ENCODE results near the gene HRK.

The HRK gene

DNA sequence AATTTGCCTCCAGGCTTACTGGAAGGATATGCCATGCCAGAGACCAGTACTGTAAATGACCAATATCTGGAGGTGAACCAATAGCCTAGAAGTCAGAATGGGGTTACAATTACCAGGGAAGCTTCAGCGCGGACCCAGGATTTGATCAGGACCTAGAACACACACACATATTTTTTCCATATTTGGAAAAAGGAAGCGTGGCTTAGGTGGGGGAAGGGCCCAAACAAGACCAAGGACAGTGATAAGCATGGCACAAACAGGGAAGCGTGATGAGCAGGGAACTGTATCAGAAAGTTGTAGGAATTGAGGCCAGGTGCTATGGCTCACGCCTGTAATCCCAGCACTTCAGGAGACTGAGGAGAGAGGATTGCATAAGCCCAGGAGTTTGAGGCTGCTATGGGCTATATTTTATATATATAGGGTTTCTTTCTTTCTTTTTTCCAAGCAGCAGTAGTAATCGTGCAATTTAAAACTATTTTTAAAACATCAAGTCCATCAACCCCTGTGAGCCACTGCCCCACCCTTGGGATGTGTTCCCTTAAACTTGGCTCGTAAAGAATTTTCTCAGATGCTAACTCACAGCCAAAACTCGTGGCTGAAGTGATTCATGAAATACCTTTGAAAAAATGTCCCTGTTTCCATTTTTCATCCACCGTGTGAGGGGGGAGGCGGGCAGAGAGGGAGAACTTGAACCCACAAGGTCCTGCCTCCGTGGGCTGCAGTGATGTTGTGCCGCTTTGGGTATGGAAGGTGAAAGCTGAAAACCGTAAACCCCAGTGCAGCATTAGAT lies 16.7 kb downstream of the HRK start:
- no peak for DNase-seq

- no peak for DNase-seq
These were observed 17.9 kb downstream of the HRK start for GRCh38 chr12:116863275-116863767.

DNA sequence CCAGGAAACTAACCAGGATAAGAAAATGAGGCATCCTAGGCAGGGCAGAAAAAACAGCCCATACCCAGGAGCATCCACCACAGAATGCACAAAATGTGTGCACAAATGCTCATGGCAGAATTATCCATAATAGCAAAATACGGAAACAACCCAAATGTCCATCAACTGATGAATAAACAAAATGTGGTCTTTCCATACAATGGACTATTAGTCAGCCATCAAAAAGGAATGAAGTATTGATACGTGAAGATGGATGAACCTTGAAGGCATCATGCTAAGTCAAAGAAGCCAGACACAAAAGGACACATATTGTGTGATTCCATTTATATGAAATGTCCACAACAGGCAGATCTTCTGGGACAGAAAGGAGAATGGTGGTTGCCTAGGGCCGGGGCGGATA lies 19.1 kb downstream of the HRK start:
- no peak for DNase-seq

- no peak for DNase-seq
These were observed 19.9 kb downstream of the HRK start for GRCh38 chr12:116861320-116861719.

DNA sequence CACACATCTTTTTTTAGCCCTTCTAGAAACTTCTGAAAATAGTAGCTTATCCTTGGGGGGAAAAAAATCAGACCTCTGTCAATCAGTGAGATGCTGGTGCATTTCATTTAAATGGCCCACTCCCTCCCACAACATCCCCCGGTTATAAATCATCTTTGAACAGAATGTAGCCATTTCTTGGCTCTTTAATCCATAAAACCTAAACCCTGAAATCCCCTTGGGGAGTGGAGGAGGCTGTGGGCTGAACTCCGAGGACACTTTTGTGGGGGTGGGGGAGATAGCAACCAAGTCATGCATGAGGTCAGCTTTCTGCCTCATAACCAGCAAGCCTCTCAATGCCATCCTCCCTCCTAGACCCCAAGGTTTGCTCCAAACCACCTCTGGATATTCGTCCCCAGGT lies 21.0 kb downstream of the HRK start:
- no peak for DNase-seq

- no peak for DNase-seq
These were observed 22.2 kb downstream of the HRK start for GRCh38 chr12:116859079-116859478.

DNA sequence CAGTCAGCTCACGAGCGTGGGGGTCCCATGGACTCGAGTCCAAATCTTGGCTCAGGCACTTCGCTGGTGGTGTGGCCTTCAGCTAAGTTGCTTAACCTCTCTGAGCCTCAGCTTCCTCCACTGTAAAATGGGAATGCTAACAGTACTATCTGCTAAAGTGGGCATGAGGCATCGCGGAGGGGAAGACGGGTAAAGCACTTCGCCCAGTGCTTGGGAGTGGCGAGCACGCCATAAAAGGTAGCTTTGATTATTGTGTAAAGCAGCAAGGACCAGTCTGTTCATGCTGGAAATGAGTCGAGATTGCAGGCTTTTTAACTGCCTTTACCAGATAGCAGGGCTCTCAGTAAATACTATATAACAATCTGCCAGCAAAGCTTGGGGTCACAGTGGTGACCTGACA lies 24.5 kb downstream of the HRK start:
- DNase-seq: no peak

GRCh38 chr12:116855744-116856470 lies 25.3 kb downstream of the HRK start:
- no peak for DNase-seq

- no peak for DNase-seq
These were observed 27.7 kb downstream of the HRK start for GRCh38 chr12:116853507-116853906.

DNA sequence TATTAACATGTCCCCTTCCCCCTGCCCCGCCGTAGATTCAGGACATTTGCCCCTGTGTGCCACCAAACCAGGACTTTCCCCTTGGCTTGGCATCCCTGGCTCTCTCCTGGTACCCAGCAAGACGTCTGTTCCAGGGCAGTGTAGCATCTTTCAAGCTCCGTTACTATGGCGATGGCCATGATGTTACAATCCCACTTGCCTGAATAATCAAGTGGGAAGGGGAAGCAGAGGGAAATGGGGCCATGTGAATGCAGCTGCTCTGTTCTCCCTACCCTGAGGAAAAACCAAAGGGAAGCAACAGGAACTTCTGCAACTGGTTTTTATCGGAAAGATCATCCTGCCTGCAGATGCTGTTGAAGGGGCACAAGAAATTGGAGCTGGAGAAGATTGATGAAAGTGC lies 28.9 kb downstream of the HRK start:
- no peak for DNase-seq

GRCh38 chr12:116849216-116849615 lies 32.0 kb downstream of the HRK start:
- DNase-seq: no peak

- DNase-seq: no peak
These were observed 38.2 kb downstream of the HRK start for GRCh38 chr12:116843085-116843484.

DNA sequence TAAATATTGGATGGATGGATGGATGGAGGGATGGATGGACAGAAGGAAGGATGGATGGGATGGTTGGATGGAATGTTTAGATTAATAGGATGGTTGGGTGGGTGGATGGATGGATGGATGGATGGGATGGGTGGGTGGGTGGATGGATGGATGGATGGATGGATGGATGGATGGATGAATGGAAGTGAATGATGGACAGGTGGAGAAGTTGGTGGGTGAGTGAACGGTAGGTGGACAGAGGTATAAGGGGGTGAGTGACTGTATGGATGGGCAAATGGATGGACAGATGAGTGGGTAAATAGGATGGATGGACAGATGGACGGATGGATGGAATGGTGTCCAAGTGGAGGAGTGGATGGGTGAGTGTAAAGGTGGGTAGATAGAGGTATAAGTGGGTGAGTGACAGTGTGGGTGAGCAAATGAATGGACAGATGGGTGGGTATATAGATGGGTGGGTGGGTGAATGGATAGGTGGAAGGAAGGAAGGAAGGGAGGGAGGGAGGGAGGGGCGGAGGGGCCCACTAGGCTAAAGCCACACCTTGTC lies 41.9 kb downstream of the HRK start:
- DNase-seq: no peak

DNA sequence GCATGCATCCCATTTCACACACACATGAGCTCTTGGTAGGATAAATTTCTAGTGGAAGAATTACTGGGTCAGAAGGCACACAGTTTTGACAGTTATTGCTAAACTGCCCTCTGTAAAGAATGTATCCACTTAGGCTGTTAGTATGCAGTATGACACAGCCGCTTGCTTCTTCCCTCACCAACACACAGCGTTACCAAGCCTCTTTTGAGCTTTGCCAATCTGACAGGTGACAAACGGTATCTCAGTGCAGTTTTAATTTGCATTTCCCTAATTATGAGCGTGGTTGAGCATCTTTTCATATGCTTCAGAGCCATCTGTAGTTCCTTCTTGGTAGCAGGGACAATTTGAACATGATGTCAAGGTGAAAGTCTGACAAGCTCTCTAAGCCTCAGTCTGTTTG lies 42.9 kb downstream of the HRK start:
- no peak for DNase-seq

GRCh38 chr12:116837097-116837496 lies 44.1 kb downstream of the HRK start:
- DNase-seq: no peak

DNA sequence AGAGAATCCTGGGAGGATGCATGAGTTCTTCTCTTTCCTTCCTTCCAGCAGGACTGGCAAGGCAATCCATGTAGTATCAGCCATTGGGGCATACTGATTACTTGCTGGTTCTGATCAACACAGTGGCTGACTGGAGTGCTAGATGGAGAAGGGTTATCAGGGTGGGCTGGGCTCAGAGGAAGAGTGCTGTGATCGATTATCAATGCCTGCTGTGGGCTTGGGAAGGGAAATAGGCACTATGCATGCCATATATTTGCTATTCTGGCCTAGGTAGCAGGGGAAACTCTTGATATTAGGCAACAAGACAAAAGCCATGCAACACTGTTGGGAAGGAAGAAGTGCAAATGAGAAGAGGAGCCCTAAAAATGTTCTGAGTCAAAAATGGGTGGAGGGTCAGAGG lies 45.8 kb downstream of the HRK start:
- no peak for DNase-seq

DNA sequence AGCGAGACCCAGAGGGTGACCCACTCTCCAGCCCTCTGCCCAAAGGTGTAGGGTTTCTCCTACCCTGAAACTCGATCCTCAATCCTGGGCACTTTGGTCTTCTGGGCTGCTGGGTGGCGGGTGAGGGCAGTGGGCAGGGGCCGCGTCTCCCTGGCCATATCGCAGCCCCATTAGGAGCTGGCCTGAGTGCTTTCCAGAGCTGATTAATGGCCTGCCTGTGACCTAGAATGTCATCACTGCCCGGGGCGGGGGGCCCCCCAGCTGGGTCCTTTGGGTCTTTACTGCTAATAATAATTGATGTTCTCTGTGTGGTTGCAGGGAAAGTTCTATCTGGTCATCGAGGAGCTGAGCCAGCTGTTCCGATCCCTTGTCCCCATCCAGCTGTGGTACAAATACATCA lies 47.8 kb downstream of the HRK start:
- DNase-seq: no peak

- no peak for DNase-seq
These were observed 48.9 kb downstream of the HRK start for GRCh38 chr12:116832353-116832752.

DNA sequence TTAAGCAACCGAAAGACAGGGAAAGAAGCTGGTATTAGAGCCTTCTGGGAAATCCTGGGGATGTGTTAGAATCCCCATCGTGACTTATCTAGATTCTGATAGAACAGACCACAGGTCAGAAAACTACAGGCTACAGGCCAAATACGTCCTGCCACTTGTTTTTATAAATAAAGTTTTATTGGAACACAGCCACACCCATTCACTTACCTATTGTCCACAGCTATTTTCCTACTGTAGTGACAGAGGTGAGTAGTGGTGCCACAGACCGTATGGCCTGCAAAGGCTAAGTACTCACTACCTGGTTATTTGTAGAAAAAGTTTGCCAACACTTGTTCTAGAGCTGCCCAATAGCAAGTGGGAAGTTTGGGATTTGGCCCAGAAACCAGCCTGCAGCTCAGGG lies 53.8 kb downstream of the HRK start:
- DNase-seq: no peak

DNA sequence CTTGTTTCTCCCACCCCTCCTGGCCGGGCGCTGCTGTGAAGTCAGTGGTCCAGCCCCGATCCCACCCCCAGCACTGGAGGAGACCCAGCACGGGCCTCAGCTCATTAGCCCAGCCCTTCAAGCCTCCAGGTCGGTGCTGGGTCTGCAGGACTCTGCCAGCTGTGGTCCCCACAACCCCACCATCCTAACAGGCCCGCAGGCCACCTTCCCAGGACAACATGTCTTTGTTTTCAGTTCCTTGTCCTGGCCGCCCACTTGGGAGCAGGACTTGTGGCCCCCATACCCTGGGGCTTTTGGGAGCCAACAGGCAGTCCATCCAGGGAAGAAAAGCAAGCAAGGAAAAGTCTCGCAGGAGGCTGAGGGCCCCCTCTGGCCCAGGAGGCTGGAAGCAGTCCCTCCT lies 60.0 kb downstream of the HRK start:
- no peak for DNase-seq

DNA sequence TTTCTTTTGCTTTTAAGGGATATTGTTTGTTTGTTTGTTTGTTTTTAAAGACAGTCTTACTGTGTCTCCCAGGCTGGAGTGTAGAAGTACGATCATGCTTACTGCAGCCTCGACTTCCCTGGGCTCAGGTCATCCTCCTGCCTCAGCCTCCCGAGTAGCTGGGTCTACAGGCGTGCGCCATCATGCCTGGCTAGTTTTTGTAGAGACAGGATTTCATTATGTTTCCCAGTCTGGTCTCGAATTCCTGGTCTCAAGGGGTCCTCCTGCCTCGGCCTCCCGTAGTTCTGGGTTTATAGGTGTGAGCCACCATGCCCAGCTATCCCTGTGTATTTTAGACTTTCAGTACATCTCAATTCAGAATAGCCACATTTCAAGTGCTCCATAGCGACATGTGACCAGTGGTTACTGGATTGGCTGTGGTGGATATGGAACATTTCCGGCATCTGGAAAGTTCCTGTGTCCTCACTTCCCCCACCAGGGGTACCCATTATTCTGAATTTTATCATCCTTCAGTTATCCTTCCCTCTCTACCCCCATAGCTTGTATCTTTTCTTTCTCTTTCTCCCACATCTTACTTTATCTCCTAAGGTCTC lies 61.1 kb downstream of the HRK start:
- DNase-seq: no peak

GRCh38 chr12:116818948-116819832 lies 62.1 kb downstream of the HRK start:
- peak; percentile 89 for DNase-seq

Measured in hematopoietic multipotent progenitor cell treated with erythropoietin and hydrocortisone succinate and interleukin-3 and kit ligand, for 6 days (in vitro differentiated cells).